ENCODE data around the gene UBE2L5.

DNA sequence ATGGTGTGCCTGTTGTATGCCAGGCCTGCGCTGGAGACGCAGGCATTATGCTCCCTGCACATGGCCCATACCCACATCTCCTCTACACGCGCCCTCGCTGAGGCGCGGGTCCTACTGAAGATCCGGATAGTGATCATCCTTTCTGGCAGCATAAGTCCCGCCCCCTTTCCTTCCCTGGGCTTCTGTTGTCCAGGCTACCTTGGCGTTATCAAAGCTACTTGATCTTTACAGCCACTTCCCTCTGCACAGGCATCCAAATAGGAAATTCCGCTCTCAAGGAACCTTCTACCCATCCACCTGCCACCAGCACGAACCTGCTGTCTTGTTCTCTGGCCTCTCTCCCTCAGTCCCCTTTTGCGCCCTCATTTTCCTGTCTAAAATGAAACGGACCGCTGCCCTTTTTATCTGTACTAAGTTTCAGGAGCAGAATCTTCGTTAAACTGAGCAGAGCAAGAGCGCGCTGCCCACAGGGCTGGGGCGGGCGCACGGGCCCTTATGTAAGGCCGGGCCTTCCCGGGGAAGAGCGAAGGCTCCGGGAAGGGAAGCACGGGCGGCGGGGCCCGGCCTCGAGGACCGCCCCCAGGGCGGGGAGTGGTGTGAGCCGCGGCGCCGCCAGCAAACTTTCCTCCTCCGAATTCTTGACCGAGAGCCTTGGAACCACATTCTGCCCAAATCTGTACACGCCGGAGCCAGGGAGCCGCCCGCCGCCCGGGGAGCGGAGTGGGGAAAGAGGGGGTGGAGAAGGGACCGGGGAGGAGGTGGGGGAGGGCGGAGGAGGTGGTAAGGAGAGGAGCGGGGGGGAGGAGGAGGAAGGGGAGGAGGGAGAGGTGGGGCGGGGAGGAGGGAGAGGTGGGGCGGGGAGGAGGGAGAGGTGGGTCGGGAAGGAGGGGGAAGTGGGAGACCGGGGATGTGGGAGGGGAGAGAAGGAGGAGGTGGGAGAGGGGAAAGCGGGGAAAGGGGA lies 920 bp upstream of the UBE2L5 start:
- TF ChIP-seq, protein P1, sequence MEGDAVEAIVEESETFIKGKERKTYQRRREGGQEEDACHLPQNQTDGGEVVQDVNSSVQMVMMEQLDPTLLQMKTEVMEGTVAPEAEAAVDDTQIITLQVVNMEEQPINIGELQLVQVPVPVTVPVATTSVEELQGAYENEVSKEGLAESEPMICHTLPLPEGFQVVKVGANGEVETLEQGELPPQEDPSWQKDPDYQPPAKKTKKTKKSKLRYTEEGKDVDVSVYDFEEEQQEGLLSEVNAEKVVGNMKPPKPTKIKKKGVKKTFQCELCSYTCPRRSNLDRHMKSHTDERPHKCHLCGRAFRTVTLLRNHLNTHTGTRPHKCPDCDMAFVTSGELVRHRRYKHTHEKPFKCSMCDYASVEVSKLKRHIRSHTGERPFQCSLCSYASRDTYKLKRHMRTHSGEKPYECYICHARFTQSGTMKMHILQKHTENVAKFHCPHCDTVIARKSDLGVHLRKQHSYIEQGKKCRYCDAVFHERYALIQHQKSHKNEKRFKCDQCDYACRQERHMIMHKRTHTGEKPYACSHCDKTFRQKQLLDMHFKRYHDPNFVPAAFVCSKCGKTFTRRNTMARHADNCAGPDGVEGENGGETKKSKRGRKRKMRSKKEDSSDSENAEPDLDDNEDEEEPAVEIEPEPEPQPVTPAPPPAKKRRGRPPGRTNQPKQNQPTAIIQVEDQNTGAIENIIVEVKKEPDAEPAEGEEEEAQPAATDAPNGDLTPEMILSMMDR (conservative IDR thresholded peaks at IDR 0.05; ENCODE audit: low read depth, low read length): no peak
- no peak for TF ChIP-seq EZH2 (IDR thresholded peaks at IDR 0.05; ENCODE audit: low read length, unreplicated experiment)

All from PC-3 (cell line).